Peyer's patch (tissue), 4 donors: ENCODE results near the gene CRIP3. TPM values are rescaled to one million over a fixed set of nuclear protein-coding genes. Genes with fewer than 3 reads are reported as not detected.
"Not testable (repeated sequence)": the region's sequence is repeated elsewhere in the genome, so short reads cannot be mapped to it uniquely, and the experiment has no call there.

ENCODE experiments used
- DNase-seq, 3 donors: peaks; one replicate each; pipeline ENCODE4 v3.0.0-alpha.2; 2017 to 2019
- H3K27ac ChIP-seq, 4 donors: fragments of 200-600 bp; sonication (generic); one replicate each; pipeline ENCODE4 v1.5.1; 2016 to 2019
- H3K27me3 ChIP-seq, 2 donors: fragments of 200-600 bp; sonication (generic); one replicate each; pipeline ENCODE4 v1.5.1; 2019
- H3K36me3 ChIP-seq, 3 donors: fragments of 200-600 bp; sonication (generic); one replicate each; pipeline ENCODE4 v1.5.1; 2016 to 2019
- H3K4me1 ChIP-seq, 4 donors: fragments of 200-600 bp; sonication (generic); one replicate each; pipeline ENCODE4 v1.5.1; 2016 to 2019
- H3K4me3 ChIP-seq, 4 donors: fragments of 200-600 bp; sonication (generic); 1 replicate in 3 of 4; 2 replicates in 1 of 4; pipeline ENCODE4 v1.5.1; 2016 to 2019; ENCODE audit warnings: mild to moderate bottlenecking in 1 of 4
- H3K9me3 ChIP-seq, 4 donors: fragments of 200-600 bp; sonication (generic); one replicate each; pipeline ENCODE4 v1.5.1; 2016 to 2019; ENCODE audit warnings: mild to moderate bottlenecking in 1 of 4
- POLR2A ChIP-seq, 2 donors: fragments of 450-650 bp; IDR thresholded peaks; one replicate each; pipeline ENCODE4 v1.5.1; 2017; ENCODE audit warnings: antibody characterized with exemption in 2 of 2, mild to moderate bottlenecking in 2 of 2, moderate library complexity in 2 of 2
- total RNA-seq, 4 donors: library from RNA; depleted of rRNA; stranded (reverse); fragments of >200 nt; gene quantifications; one replicate each; pipeline ENCODE4 v1.1.0, GENCODE V29; 2016
- TF ChIP-seq, protein P1 (sequence below), 6 experiments: fragments of 450-650 bp in 4 of 6; fragments of 200-600 bp in 2 of 6; sonication (generic) in 1 of 6; IDR thresholded peaks; one replicate each; pipeline ENCODE4 v1.5.1; 2017 to 2019; ENCODE audit warnings: antibody characterized with exemption in 6 of 6, mild to moderate bottlenecking in 3 of 6, moderate library complexity in 1 of 6

CRIP3 gene
- total RNA-seq, 4 donors from 2014 or later = 6.8 TPM; not detected in 3

DNA sequence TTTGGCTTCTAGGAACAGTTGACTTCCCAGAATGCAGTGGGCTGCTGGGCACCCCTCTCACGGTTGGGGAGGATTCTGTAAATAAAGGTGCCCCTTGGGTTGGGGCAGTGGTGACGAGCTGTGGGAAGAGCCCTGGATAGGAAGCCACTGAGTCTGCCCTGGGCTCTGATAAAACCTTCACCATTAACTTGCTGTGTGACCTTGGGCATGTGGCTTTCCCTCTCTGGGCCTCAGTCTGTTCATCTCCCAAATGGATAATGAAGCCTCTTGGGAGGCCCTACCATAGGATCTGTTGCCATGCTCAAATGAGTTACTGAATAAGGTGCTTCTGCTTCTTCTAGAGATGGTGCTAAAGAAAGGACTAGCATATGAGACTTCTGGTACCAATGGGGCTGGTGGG lies 3.7 kb downstream of the CRIP3 start:
- no peak for DNase-seq
- Histone ChIP-seq H3K9me3 (no peaks in the 10 kb centered on the region), H3K27me3 (no peaks in the 10 kb centered on the region), H3K36me3 (no peaks in the 10 kb centered on the region), H3K27ac (no peak overlapping the region), H3K4me1 (peaks cover 0 to 13% (median 7%) of the 10 kb centered on the region in 4 donors), H3K4me3 (no peak overlapping the region)
- TF ChIP-seq, protein P1, sequence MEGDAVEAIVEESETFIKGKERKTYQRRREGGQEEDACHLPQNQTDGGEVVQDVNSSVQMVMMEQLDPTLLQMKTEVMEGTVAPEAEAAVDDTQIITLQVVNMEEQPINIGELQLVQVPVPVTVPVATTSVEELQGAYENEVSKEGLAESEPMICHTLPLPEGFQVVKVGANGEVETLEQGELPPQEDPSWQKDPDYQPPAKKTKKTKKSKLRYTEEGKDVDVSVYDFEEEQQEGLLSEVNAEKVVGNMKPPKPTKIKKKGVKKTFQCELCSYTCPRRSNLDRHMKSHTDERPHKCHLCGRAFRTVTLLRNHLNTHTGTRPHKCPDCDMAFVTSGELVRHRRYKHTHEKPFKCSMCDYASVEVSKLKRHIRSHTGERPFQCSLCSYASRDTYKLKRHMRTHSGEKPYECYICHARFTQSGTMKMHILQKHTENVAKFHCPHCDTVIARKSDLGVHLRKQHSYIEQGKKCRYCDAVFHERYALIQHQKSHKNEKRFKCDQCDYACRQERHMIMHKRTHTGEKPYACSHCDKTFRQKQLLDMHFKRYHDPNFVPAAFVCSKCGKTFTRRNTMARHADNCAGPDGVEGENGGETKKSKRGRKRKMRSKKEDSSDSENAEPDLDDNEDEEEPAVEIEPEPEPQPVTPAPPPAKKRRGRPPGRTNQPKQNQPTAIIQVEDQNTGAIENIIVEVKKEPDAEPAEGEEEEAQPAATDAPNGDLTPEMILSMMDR (IDR thresholded peaks at IDR 0.05) = no peak
- TF ChIP-seq POLR2A (IDR thresholded peaks at IDR 0.05) = no peak

DNA sequence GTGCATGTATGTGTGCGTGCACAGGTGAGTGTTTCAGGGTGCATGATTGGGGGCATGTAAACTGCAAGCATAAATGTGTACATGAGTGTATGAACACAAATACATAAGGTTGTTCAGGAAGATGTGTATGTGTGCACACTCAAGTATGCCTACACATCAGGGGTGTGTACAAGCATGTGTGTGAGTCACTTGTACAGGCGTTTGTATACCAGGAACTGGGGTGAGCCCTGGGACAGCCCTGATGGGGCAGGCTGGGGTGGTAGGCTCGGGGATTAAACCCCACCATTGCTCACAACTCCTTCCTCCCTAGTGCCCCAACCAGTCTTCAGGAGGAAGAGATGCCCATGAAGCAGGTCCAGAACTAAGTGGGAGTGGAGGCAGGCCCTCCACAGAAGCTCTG lies 4.3 kb downstream of the CRIP3 start:
- Histone ChIP-seq H3K36me3 (no peaks in the 10 kb centered on the region), H3K9me3 (no peaks in the 10 kb centered on the region), H3K4me3 (no peak overlapping the region), H3K27ac (no peak overlapping the region), H3K4me1 (peaks cover 0 to 13% (median 7%) of the 10 kb centered on the region in 4 donors), H3K27me3 (no peaks in the 10 kb centered on the region)
- DNase-seq = peak in 1 of 3 donors; percentile 35
- TF ChIP-seq POLR2A (IDR thresholded peaks at IDR 0.05) = no peak
- TF ChIP-seq, protein P1 (IDR thresholded peaks at IDR 0.05) = no peak

DNA sequence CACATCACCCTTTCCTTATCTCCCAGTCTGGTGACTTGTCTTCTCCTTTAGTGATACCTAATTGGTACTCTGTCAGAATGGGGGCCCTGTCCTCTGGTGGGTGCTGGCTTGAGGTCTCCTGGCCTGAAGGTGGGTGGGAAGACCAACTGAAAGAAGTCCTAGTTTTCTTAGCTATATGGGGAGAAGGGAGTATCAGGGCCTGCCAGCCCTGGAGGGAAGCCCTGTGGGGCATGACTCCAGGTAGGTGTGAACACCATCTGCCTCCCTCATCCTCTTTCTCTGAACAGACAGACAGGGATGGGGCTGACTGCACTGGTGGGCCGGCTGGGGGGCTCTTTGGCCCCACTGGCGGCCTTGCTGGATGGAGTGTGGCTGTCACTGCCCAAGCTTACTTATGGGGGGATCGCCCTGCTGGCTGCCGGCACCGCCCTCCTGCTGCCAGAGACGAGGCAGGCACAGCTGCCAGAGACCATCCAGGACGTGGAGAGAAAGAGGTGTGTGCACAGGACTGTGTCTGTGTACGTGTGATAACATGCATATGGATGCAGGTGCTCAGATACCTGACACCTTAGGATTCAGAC lies 4.8 kb downstream of the CRIP3 start:
- H3K27me3 ChIP-seq = no peaks in the 10 kb centered on the region

DNA sequence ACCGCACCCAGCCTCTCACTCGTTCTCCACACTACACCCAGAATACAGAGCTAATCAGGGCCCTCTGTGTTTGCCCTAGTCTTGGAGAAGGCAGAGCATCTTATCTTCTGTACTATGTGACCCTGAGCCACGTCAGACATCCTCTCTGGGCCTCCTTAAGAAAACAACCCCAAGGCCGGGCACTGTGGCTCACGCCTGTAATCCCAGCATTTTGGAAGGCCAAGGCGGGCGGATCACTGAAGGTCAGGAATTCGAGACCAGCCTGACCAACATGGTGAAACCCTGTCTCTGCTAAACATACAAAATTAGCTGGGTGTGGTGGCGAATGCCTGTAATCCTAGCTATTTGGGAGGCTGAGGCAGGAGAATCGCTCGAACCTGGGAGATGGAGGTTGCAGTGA lies 5.6 kb downstream of the CRIP3 start:
- not testable (repeated sequence) for H3K4me1 ChIP-seq, H3K27ac ChIP-seq, H3K27me3 ChIP-seq, H3K4me3 ChIP-seq, H3K36me3 ChIP-seq, H3K9me3 ChIP-seq
- DNase-seq = peak in 2 of 3 donors; percentile 13 to 38

More for the DNA sequence above, 4.8 kb downstream of the CRIP3 start:
- TF ChIP-seq, protein P1 (IDR thresholded peaks at IDR 0.05) = no peak
- TF ChIP-seq POLR2A (IDR thresholded peaks at IDR 0.05) = no peak
- Histone ChIP-seq H3K27ac (no peak overlapping the region), H3K36me3 (no peaks in the 10 kb centered on the region), H3K9me3 (no peaks in the 10 kb centered on the region), H3K4me1 (peaks cover 0 to 9% (median 3%) of the 10 kb centered on the region in 4 donors), H3K4me3 (no peak overlapping the region)
- DNase-seq = no peak

DNA sequence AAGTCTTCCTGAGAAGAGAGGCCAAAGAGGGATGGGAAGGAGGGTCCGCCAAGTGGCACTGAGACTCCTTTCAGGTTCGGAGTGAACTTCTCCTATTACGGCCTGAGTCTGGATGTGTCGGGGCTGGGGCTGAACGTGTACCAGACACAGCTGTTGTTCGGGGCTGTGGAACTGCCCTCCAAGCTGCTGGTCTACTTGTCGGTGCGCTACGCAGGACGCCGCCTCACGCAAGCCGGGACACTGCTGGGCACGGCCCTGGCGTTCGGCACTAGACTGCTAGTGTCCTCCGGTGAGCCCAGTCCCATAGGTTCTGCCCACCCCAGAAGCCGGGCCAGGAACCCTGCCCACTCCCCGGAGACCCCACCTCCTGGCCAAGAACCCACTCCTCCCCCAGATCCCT lies 6.5 kb downstream of the CRIP3 start:
- no peak overlapping the region for H3K4me3 ChIP-seq
- no peaks in the 10 kb centered on the region for H3K4me1 ChIP-seq
- DNase-seq = peak in 2 of 3 donors; percentile 4 to 26
- no peaks in the 10 kb centered on the region for H3K9me3 ChIP-seq
- no peaks in the 10 kb centered on the region for H3K36me3 ChIP-seq
- no peak overlapping the region for H3K27ac ChIP-seq
- TF ChIP-seq POLR2A (IDR thresholded peaks at IDR 0.05) = no peak
- TF ChIP-seq, protein P1 (IDR thresholded peaks at IDR 0.05) = no peak
- H3K27me3 ChIP-seq = no peaks in the 10 kb centered on the region

DNA sequence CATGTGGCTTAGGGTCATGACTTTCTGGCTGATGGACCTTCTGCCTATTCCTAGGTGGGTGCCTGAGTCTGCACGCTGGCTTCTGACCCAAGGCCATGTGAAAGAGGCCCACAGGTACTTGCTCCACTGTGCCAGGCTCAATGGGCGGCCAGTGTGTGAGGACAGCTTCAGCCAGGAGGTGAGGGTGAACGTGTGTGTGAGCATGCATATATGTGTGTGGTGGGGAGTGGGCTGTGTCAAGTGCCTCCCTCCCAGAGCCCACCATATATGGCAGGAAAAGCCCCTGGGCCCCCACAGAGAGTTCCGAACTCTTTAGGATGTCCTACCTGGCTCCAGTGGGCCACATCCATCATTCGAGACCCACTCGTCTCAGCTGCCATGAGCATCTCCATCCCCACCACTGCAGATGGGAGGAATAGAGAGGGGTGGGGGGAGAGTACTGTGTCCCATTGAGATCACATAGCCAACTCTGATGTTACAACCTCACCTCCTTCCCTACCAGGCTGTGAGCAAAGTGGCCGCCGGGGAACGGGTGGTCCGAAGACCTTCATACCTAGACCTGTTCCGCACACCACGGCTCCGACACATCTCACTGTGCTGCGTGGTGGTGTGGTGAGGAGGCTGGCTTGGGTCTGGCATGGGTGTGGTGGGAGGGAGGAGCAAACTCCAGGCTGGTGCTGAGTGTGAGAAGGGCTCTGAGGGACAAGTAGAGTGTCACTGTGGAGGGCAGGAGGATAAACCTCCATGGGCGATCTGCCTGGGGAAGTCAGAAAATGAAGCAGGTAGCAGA lies 7.3 kb downstream of the CRIP3 start:
- TF ChIP-seq, protein P1 (IDR thresholded peaks at IDR 0.05) = no peak
- no peak for TF ChIP-seq POLR2A (IDR thresholded peaks at IDR 0.05)
- Histone ChIP-seq H3K27ac (no peak overlapping the region), H3K4me3 (no peak overlapping the region), H3K36me3 (no peaks in the 10 kb centered on the region), H3K9me3 (no peaks in the 10 kb centered on the region), H3K4me1 (no peaks in the 10 kb centered on the region), H3K27me3 (no peaks in the 10 kb centered on the region)
- DNase-seq = peak in 2 of 3 donors; percentile 10 to 36
